ENCODE measurements around the gene C3.

The C3 gene

GRCh38 chr19:6714749-6715555 is 5.5 kb downstream of the C3 start:
- Histone ChIP-seq H3K4me3 (replicated peaks; ENCODE audit: low read depth, low read length) (no peak overlapping the region), H3K27me3 (replicated peaks; ENCODE audit: control insufficient read depth, insufficient read depth, low read length) (peaks cover 1% of the 10 kb centered on the region), H3K36me3 (ENCODE audit: control insufficient read depth, insufficient read depth, low read length) (no peaks in the 10 kb centered on the region)
- TF ChIP-seq CTCF (IDR thresholded peaks at IDR 0.05; ENCODE audit: insufficient read depth, low read length, poor library complexity, severe bottlenecking): no peak
- no peak for DNase-seq (ENCODE audit: extremely low read depth, insufficient read length)

- Histone ChIP-seq H3K36me3 (ENCODE audit: control insufficient read depth, insufficient read depth, low read length) (no peaks in the 10 kb centered on the region), H3K4me3 (replicated peaks; ENCODE audit: low read depth, low read length) (no peak overlapping the region), H3K27me3 (replicated peaks; ENCODE audit: control insufficient read depth, insufficient read depth, low read length) (peaks cover 1% of the 10 kb centered on the region)
- no peak for TF ChIP-seq CTCF (IDR thresholded peaks at IDR 0.05; ENCODE audit: insufficient read depth, low read length, poor library complexity, severe bottlenecking)
- DNase-seq (ENCODE audit: extremely low read depth, insufficient read length): no peak
These were observed 6.4 kb downstream of the C3 start for GRCh38 chr19:6713773-6714692.

GRCh38 chr19:6712692-6713670 is 7.5 kb downstream of the C3 start:
- Histone ChIP-seq H3K27me3 (replicated peaks; ENCODE audit: control insufficient read depth, insufficient read depth, low read length) (peaks cover 1% of the 10 kb centered on the region), H3K4me3 (replicated peaks; ENCODE audit: low read depth, low read length) (no peak overlapping the region), H3K36me3 (ENCODE audit: control insufficient read depth, insufficient read depth, low read length) (no peaks in the 10 kb centered on the region)
- no peak for TF ChIP-seq CTCF (IDR thresholded peaks at IDR 0.05; ENCODE audit: insufficient read depth, low read length, poor library complexity, severe bottlenecking)
- no peak for DNase-seq (ENCODE audit: extremely low read depth, insufficient read length)

- H3K36me3 ChIP-seq (ENCODE audit: control insufficient read depth, insufficient read depth, low read length): no peaks in the 10 kb centered on the region
- TF ChIP-seq CTCF (IDR thresholded peaks at IDR 0.05; ENCODE audit: insufficient read depth, low read length, poor library complexity, severe bottlenecking): no peak
- DNase-seq (ENCODE audit: extremely low read depth, insufficient read length): no peak
- no peak overlapping the region for H3K4me3 ChIP-seq (replicated peaks; ENCODE audit: low read depth, low read length)
- peaks cover 1% of the 10 kb centered on the region for H3K27me3 ChIP-seq (replicated peaks; ENCODE audit: control insufficient read depth, insufficient read depth, low read length)
These were observed 8.2 kb downstream of the C3 start for GRCh38 chr19:6712231-6712630.

GRCh38 chr19:6711605-6712004 is 8.8 kb downstream of the C3 start:
- TF ChIP-seq CTCF (IDR thresholded peaks at IDR 0.05; ENCODE audit: insufficient read depth, low read length, poor library complexity, severe bottlenecking): no peak
- Histone ChIP-seq H3K27me3 (replicated peaks; ENCODE audit: control insufficient read depth, insufficient read depth, low read length) (peaks cover 1% of the 10 kb centered on the region), H3K4me3 (replicated peaks; ENCODE audit: low read depth, low read length) (no peak overlapping the region), H3K36me3 (ENCODE audit: control insufficient read depth, insufficient read depth, low read length) (no peaks in the 10 kb centered on the region)
- no peak for DNase-seq (ENCODE audit: extremely low read depth, insufficient read length)

Measured in GM06990 (cell line).